NCI-H1417 treated with DMSO at 0.1 percent for 48 hours (cell line): ENCODE results near the gene VRK2.
A peak's percentile ranks its signal among the peaks of the same experiment; 100 is the strongest.

Experiments used
- DNase-seq: peaks from one replicate; lab custom pipeline; 2025; lab: John Stamatoyannopoulos, UW

The VRK2 gene

GRCh38 chr2:58046585-58047372 lies at the start of gene VRK2:
Gene VRK2, plus strand, starts transcription at chr2:58046806. Its CDS starts 2,026 bp downstream, at chr2:58048832.
- peak; percentile 83 for DNase-seq

DNA sequence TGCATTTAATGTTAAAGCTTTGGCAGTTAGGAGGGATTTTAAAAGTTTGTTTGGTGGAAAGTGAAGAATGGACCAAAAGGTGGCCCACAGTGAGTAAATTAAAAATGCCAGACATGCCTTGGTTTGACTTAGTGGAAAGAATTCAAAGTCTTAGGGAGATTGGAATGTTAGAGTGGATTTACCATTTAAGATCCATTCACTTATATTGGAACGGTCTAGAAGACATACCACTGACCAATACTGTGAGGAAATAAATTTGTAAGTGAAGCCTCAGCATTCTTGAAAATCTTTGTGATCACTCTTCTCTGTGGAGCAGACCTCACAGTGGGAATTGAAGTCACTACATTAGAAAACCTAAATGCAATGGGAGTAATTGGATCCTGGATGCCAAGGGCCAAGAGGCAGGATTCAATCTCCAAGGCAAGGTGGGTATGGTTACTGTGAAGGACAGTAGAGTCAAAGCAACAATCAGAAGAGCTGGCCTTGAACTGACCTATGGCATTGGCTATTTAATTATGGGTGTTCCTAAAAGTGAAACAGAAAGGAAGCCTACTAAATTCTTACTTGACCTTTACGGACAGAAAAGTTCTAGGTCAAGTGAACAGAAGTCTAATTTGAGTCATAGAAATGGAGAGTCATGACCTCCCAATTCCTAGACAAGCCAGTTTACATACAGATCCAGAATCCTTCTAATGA lies 40.2 kb upstream of the VRK2 start:
- DNase-seq: no peak

DNA sequence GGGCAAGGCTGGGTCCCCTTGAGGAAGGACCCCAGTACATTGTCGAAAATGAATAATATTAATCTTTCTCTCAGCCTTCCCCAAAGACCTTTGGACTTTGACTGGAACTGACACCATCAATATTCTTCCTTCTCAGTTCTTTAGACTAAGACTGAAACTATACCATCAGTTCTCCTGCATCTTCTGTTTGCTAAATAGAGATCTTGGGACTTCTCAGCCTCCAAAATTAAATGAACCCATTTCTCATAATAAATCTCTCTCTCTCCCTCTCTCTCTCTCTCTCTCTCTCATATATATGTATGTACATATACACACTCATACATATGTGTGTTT lies 39.7 kb upstream of the VRK2 start:
- DNase-seq: no peak

- no peak for DNase-seq
These were observed 36.0 kb upstream of the VRK2 start for GRCh38 chr2:58010599-58010998.

GRCh38 chr2:58019229-58019628 lies 27.4 kb upstream of the VRK2 start:
- no peak for DNase-seq

- no peak for DNase-seq
These were observed 21.3 kb upstream of the VRK2 start for GRCh38 chr2:58025150-58025933.

DNA sequence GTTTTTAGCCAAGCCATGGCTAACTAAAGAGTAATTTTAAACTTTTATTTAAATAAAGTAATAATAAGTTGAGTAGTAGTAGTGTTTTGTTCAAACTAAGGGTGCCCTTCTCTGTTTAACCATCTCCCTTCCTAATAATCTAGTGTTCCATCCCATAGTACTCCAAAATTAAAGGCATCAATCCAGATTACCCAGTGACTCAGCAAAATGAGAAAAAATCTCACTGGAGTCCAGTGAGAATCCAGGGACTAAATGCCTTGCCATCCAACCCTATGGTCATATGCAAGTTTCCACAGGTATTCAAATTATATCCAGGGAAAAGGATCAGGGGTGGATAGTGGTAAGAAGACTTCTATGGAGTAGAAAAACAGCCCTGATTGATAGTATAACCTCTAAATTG lies 19.6 kb upstream of the VRK2 start:
- no peak for DNase-seq

GRCh38 chr2:58030771-58031170 lies 15.8 kb upstream of the VRK2 start:
- no peak for DNase-seq

GRCh38 chr2:58032016-58032763 lies 14.4 kb upstream of the VRK2 start:
- DNase-seq: no peak

GRCh38 chr2:58032764-58033080 lies 13.9 kb upstream of the VRK2 start:
- no peak for DNase-seq

GRCh38 chr2:58033530-58033929 lies 13.1 kb upstream of the VRK2 start:
- DNase-seq: no peak

- DNase-seq: no peak
These were observed 11.3 kb upstream of the VRK2 start for GRCh38 chr2:58035352-58035751.

DNA sequence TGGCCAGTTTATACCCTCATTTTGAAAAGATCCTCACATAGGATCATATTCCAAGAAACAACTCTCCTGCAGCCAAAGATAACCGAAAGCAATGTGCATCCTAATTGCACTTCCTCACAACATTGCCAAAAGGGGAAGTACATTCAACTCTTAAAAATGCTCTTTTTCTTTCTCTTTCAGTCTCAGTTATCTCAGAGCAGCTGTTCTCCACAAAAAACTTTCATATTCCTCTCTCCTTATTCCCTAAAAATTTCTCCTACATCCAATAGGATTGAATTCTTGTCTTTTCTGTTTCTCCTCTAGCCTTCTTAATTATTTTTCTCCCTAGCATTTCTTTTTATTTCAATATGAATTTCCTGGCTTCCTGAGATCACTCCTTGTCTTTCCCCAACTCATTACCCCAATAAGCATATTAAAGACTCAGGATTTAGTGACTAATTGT lies 7.4 kb upstream of the VRK2 start:
- DNase-seq: no peak

- DNase-seq: no peak
These were observed 4.1 kb upstream of the VRK2 start for GRCh38 chr2:58042486-58042970.

- DNase-seq: no peak
These were observed 2.5 kb upstream of the VRK2 start for GRCh38 chr2:58044145-58044544.

- no peak for DNase-seq
These were observed 849 bp upstream of the VRK2 start for GRCh38 chr2:58045580-58046334.

GRCh38 chr2:58046335-58046584 lies 346 bp upstream of the VRK2 start:
- DNase-seq: peak; percentile 83

GRCh38 chr2:58047373-58047935 lies 848 bp downstream of the VRK2 start:
- no peak for DNase-seq

DNA sequence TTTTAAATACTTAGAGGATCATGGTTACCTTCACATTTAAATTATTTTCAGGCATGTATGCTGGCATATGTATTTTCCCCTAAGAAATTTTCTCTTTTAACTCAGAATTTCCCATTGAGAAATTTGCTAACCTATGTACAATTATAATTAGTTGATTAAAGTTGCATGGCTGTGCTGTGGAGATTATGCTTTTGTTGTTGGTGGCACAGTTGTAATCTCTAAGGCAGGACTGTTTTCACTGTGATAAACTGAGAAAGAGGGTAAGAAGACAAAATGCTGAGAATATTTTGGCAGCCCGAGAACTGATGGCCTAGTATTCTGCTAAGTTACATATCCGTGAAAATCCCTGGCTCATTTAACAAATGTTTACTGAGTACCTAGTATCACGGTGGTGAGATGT lies 1.4 kb downstream of the VRK2 start:
- DNase-seq: no peak

- DNase-seq: no peak
These were observed 4.8 kb downstream of the VRK2 start for GRCh38 chr2:58051445-58051844.

DNA sequence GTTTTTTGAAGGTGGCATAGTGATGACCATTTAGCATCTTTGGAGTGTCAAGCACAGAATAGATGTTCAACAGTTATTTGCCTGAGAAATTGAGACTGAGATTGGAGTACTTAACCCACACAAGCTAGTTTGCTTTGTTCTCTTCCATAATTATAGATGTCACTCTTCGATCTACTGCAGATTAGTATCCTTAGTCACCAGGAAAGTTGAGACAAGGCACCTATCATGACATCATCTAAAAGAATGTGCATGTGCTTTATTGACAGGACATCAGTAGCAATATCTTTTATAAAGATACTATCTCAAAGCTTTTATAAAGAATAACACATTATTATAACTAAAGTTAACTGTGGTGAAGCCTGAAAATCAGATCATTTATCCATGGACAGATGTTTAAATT lies 6.4 kb downstream of the VRK2 start:
- no peak for DNase-seq
